GM04504 (cell line): Measurements from ENCODE around the gene TANGO2.
"Not testable (repeated sequence)": the region's sequence is repeated elsewhere in the genome, so short reads cannot be mapped to it uniquely, and the experiment has no call there.

Source experiments
- DNase-seq: peaks from one replicate; pipeline ENCODE4 v3.0.0-alpha.2; 2012; ENCODE audit warnings: low read depth

Gene TANGO2

GRCh38 chr22:20064545-20065262 lies 43.8 kb downstream of the TANGO2 start:
- DNase-seq, result no peak

DNA sequence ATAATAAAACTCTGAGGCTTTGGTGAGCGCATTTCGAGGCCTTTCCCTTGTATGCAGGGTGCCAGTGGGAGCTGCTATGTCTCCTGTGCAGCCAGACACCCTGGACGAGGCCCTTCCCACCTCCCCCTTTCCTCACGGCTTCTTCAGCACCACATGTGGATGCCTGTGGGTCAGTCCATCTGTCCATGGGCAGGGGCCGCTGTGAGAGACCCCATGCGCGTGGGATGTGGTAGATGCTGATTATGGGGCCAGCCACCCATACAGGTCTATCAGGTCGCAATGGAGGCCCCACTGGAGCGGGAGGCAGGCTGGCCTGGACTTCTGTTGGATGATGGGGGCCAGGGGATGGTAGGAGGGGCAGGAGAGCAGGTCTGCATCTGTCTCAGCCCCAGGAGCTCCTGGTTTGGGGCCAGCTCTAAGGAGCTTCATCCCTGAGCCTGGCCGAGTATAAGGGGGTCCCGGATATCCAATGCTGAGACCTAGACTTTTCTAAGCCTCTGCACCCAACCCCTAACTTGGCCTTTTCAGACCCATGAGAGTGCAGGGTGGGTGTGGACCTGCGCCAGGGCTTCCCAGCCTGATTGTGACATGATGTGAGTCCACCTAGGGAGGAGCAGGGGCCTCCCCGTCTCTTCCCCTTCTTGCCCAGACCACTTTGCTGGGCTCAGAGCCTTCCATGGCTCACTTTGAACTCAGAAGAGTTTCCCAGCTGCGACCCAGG lies 45.1 kb downstream of the TANGO2 start:
- DNase-seq, result no peak

GRCh38 chr22:20066617-20067383 lies 45.9 kb downstream of the TANGO2 start:
- DNase-seq, result no peak

- DNase-seq, result not testable (repeated sequence)
Measured at GRCh38 chr22:20067384-20067682, 46.4 kb downstream of the TANGO2 start.

GRCh38 chr22:20068640-20069039 lies 47.7 kb downstream of the TANGO2 start:
- no peak for DNase-seq

- no peak for DNase-seq
Measured at GRCh38 chr22:20069331-20070042, 48.6 kb downstream of the TANGO2 start.

GRCh38 chr22:20071524-20071972 lies 50.6 kb downstream of the TANGO2 start:
- DNase-seq, result no peak

DNA sequence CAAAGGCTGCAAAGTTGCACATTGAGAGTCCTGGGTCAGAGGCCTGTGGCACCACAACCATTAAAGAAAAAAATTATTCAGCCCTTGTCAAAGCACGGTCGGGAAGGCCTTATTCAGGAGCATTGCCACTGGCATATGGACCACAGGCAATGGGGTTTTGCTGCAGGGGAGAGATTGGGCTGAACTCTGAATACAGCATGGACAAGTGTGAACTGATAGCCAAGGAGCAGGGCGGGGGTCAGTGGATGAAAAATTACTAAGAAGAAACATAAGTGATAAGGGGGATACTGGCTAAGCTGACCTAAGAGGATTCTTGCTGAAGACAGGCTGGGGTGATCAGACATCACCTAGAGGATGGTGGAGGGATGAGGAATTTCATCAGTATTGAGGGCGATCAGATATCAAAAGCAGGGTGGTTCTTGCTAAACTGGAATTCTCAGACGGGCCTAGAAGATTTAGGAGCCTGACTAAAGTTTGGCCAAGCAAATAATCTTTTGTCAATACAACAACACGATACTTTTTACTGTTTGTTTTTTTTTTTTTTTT lies 55.8 kb downstream of the TANGO2 start:
- no peak for DNase-seq

DNA sequence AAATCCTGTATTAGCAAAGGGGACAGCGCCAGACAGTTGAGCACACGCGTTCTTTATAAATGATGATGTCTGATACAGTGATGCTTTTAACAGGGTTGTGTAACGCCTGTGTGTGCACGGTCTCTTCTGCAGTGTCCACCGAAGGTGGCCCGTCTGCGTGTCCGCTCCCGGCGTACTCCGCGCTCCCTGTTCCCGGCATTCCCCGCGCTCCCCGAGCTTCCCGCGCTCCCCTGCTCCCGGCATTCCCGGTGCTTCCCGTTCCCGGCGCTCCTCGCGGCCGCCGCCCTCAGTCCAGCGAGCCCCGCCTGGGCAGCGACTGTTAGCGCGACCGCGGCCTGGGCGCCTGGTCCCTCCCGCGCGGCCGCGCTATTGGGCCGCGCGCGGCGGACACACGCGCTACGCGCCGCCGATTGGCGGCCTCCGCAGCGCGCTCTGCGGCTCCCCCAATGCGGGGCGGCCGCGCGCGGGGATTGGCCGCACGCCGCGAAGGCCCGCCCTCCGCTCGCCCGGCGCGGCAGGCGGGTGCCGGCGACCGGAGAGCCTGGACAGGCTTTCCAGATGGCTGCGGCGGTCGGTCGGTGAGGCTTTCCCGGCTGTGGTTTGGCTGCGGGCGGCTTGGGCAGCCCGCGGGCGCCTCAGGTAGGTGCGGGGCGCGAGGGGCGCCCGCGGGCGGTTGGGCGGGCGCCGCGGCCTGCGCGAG lies 59.0 kb downstream of the TANGO2 start, which contains the start of gene DGCR8:
Gene DGCR8, plus strand, starts transcription at position 497 of the 700 bp plus-strand sequence. CDS start 5,723 bp downstream, outside the sequence.
- peak; percentile 95 for DNase-seq

GRCh38 chr22:20080445-20080775 lies 59.5 kb downstream of the TANGO2 start:
- peak; percentile 12 for DNase-seq

GRCh38 chr22:20080776-20081654 lies 60.1 kb downstream of the TANGO2 start:
- peak; percentile 24 for DNase-seq

GRCh38 chr22:20083157-20083890 lies 62.4 kb downstream of the TANGO2 start:
- no peak for DNase-seq

GRCh38 chr22:20083891-20084546 lies 63.1 kb downstream of the TANGO2 start:
- DNase-seq, result no peak

GRCh38 chr22:20084547-20085413 lies 63.9 kb downstream of the TANGO2 start:
- DNase-seq, result no peak

DNA sequence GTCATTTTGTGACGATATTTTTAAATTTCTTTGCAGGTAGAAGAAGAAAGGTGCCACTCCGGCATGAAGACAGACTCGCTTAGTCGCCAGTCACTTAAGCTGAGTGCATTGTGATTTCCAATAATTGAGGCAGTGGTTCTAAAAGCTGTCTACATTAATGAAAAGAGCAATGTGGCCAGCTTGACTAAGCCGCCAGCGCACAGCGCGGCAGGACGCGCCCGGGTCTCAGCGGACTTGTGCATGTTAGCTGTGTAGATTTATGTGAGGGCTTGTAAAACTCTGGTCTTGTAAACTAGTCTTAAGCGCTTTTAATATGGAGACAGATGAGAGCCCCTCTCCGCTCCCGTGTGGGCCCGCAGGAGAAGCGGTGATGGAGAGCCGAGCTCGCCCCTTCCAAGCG lies 64.7 kb downstream of the TANGO2 start:
- DNase-seq, result no peak

GRCh38 chr22:20086101-20086599 lies 65.2 kb downstream of the TANGO2 start:
- DNase-seq, result no peak

GRCh38 chr22:20086763-20087162 lies 65.9 kb downstream of the TANGO2 start:
- DNase-seq, result no peak
